Activated CD4-positive, alpha-beta T cell treated with anti-CD3 and anti-CD28 coated beads, Interleukin-2, Interleukin-6, amounts not matched to agents 100 ng/mL and 50 ng/mL, durations not matched to agents 16 hours and 8 hours (primary cell): ENCODE measurements around the gene TMEM14B.
A peak's percentile ranks its signal among the peaks of the same experiment; 100 is the strongest.
"Not testable (repeated sequence)": the region's sequence is repeated elsewhere in the genome, so short reads cannot be mapped to it uniquely, and the experiment has no call there.

Experiments
- DNase-seq: peaks from one replicate; pipeline ENCODE4 v3.0.0-alpha.2; 2020

TMEM14B gene

DNA sequence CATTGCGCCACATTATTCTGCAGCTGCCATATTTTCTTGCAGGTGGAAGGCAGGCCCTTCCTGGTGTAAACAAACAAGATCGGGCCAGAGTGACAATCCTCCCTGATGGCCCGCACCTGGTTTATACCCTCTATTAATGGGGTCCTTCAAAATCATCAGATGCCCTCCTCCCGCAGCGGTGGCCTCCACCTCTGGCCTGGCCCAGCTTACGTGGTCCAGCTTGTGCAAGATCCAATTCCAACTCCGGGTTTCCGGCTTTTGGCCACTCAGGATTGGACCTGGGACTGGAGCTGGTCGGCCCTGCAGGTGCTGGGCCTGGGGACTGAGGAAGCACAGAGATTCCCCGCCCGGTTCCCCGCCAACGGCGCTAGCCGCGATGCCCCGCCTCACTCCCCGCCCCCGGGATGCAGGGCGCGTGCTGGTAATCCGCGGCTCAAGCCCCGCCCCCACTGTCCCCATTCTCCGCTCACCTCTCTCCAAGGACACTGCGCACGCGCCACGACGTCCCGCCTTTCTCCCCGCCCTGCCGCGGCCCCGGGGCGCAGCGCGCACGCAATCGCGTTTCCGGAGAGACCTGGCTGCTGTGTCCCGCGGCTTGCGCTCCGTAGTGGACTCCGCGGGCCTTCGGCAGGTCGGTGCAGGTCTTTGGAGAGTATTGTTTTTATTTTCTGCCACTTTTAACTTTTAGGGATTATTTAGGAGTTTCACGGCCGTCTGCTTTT is at the start of gene TMEM14B:
Gene TMEM14B (plus strand): TSS at position 555 of the 722 bp plus-strand sequence. CDS start 1,441 bp downstream, outside the sequence.
- peak; percentile 99 for DNase-seq

DNA sequence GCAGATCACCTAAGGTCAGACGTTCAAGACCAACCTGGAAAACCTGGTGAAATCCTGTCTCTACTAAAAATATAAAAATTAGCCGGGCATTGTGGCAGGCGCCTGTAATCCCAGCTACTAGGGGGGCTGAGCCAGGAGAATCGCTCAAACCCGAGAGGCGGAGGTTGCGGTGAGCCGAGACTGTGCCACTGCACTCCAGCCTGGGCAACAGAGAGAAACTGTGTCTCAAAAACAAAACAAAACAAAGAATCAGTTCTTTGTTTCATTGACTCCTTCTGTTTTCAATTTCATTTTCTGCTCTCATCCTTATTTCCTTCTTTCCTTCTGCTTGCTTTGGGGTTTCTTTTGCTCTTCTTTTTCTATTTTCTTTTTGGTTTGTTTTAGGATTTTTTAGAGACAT is 33.6 kb upstream of the TMEM14B start:
- DNase-seq: no peak

DNA sequence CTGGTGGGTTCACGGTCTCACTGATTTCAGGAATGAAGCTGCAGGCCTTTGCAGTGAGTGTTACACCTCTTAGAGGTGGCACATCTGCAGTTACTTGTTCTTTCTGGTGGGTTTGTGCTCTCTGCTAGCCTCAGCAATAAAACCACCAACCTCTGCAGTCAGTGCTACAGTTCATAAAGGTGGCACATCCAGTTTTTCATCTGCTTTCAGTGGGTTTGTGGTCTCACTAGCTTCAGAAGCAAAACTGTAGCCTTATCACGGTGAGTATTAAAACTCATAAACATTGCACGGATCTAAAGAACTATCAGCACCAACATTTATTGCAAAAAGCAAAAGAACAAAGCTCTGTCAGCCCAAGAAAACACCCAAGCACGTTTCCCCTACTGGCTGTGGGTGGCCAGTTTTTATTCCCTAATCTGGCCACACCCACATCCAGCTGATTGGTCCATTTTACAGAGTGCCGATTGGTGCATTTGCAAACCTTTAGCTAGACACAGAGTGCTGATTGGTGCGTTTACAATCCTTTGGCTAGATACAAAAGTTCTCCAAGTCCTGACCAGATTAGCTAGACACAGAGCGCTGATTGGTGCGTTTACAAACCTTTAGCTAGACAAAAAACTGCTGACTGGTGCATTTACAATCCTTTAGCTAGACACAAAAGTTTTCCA is 28.2 kb upstream of the TMEM14B start:
- peak; percentile 57 for DNase-seq

DNA sequence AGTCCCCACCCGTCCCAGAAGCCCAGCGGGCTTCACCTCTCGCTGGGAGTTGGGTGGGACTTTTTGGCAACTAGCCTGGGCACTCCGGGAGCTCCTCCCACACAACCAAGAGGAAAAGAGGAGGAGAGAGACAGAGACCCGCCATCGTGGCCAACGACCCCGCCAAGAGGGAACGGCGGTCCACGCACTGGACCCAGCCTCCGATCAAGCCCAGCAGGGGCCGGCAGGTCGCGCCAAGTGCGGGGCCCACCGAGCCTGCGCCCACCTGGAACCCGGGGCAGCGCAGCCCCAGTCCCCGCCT is 27.7 kb upstream of the TMEM14B start:
- no peak for DNase-seq

DNA sequence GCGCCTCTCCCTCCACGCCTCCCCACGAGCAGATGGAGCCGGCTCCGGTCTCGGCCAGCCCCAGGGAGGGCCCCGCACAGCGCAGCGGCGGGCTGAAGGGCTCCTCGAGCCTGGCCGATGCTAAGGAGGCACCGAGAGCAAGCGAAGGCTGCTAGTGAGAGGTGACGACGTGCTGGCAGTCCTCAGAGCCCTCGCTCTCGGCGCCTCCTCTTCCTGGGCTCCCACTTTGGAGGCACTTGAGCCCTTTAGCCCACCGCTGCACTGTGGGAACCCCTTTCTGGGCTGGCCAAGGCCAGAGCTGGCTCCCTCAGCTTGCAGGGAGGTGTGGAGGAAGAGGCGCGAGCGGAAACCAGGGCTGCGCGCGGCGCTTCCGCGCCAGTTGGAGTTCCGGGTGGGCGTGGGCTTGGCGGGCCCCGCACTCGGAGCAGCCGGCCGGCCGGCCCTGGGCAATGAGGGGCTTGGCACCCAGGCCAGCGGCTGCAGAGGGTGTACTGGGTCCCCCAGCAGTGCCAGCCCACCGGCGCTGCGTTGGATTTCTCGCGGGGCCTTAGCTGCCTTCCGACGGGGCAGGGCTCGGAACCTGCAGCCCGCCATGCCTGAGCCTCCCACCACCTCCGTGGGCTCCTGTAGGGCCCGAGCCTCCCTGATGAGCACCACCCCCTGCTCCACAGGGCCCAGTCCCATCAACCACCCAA is 27.2 kb upstream of the TMEM14B start:
- DNase-seq: peak; percentile 74

DNA sequence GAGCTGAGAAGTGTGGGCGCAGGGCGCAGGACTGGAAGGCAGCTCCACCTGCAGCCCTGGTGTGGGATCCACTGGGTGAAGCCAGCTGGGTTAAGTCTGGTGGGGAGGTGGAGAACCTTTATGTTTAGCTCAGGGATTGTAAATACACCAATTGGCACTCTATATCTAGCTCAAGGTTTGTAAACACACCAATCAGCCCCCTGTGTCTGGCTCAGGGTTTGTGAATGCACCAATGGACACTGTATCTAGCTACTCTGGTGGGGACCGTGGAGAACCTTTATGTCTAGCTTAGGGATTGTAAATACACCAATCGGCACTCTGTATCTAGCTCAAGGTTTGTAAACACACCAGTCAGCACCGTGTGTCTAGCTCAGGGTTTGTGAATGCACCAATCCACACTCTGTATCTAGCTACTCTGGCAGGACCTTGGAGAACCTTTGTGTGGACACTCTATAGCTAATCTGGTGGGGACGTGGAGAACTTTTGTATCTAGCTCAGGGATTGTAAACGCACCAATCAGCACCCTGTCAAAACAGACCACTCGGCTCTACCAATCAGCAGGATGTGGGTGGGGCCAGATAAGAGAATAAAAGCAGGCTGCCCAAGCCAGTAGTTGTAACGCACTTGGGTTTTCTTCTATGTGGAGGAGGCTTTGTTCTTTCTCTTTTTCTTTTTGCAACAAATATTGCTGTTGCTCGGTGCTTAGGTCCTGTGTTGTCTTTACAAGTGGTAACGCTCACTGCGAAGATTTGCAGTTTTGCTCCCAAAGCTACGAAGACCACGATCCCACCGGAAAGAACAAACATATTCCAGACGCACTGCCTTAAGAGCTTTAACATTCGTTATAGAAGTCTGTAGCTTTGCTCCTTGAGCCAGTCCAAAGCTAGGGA is 26.4 kb upstream of the TMEM14B start:
- peak; percentile 44 for DNase-seq

DNA sequence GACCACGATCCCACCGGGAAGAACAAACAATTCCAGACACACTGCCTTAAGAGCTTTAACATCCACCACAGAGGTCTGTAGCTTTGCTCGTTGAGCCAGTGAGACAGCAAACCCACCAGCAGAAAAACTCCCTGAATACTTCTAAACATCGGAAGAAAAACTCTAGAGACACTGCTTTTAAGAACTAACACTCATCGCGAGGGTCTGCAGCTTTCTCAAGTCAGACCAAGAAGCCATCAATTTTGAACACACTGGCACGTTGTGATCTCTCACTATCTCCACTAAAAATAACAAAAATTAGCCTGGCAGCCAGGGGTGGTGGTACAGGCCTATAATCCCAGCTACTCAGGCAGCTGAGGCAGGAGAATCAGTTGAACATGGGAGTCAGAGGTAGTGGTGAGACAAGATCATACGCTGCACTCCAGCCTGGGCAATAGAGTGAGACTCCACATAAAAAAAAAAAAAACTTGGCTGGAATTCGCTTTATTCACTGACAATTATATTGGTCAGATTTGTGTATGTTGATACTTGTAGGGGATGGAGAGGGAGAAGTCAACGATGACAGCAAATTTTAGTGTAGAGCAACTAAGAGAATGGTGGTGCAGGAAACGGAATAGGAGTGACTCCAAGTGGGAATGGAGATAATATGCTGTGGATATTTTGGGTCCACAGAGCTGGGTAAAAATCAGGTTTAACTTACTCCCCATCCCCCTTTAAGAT is 25.6 kb upstream of the TMEM14B start:
- peak; percentile 9 for DNase-seq

DNA sequence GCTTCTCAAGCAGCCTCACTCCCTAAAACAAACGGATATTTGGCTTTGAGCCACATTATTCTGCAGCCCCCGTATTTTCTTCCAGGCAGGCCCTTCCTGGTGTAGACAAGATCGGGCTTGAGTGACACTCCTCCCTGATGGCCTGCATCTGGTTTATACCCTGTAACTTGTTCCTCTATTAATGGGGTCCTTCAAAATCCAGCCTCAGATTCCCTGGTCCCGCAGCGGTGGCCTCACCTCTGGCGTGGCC is 25.1 kb upstream of the TMEM14B start:
- no peak for DNase-seq

DNA sequence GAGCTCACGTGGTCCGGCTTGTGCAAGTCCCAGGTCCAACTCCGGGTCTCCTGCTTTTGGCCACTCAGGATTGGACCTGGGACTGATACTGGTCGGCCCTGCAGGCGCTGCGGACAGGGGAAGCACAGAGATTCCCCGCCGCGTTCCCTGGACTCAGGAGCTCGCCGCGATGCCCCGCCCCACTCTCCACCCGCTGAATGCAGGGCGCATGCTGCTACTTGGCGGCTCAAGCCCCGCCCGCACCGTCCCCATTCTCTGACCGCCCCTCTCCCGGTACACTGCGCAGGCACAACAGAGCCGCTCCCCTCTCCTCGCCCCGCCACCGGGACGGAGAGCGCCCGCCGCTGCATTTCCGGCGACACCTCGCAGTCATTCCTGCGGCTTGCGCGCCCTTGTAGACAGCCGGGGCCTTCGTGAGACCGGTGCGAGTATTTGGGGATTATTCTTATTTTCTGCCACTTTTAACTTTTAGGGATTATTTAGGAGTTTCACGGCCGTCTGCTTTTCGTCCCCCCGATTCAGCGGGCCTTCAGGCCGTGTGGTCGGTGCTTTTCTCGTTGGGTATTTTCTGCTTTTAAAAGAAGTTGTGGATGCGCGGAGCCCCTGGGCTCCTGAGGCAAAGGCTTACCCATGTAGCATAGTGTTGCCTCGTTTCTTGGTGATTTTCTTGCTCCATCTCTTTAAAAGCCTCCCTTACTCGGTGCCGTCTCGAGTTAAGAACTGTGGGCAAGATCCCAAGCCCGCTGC is 24.6 kb upstream of the TMEM14B start, which contains the start of gene TMEM14C:
Gene TMEM14C (plus strand): TSS at position 251 of the 747 bp plus-strand sequence. CDS start 1,544 bp downstream, outside the sequence.
- peak; percentile 93 for DNase-seq

DNA sequence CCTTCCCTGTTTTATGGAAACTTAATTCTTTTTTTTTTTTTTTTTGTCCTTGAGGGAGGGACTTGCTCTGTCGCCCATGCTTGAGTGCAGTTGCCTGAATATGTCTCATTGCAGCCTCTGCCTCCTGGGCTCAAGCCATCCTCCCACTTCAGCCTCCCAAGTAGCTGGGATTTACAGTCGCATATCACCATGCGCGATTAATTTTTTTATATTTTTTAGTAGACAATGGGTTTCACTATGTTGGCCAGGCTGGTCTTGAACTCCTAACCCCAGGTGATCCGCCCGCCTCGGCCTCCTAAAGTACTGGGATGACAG is 24.1 kb upstream of the TMEM14B start:
- DNase-seq: no peak

DNA sequence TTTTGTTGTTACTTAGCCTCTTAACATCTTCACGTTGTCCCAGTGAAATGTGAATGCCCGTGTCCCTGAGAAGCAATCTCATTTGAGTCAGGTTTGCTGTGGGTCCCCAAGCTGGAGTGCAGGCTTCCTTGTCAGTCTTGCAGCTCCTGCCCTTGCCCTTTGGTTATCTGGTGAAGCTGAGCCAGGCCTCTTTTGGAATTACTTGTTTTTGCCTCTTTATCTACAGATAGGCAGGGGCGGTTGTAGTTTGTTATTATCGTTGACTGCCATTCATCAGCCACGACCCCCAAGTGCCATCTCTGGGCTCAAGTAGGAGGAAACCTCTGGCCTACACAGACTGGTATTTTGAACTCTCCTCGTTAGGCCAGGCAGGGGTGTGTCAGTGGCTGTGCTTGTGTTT is 22.6 kb upstream of the TMEM14B start:
- no peak for DNase-seq

DNA sequence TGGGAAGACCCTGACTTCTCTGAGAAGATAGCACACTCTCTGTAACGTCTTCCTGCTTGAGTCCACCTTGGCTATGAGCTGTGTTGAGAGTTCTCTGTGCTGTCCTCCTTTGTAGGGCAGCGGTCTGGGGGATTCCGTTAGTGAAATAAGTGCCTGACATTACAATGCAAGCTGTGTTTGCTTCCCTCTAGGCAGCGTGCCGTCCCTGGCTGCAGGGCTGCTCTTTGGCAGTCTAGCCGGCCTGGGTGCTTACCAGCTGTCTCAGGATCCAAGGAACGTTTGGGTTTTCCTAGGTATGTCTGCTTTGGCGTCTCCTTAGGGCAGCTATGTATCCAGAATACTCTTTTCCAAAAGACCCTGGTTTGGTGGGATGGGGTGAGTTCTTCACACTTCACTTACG is 21.9 kb upstream of the TMEM14B start:
- no peak for DNase-seq

DNA sequence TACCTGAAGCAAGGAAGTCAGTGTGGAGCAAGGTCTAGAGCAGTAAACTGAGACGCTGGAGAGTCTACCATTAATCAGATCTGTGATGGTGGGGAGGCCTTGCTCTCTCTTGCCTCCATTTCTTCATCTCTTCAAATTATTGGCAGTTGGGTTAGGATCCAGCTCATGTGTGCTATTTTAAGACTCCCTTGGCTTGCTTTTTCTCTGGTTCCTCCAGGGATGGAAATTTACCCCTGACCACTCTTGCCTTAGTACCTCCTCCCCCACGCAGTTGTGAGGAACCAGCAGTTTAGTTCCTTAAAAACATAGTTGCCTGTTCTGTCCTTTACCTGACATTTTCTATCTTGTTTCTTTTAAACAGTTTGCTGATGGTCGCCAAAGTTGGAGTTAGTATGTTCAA is 17.4 kb upstream of the TMEM14B start:
- DNase-seq: no peak

DNA sequence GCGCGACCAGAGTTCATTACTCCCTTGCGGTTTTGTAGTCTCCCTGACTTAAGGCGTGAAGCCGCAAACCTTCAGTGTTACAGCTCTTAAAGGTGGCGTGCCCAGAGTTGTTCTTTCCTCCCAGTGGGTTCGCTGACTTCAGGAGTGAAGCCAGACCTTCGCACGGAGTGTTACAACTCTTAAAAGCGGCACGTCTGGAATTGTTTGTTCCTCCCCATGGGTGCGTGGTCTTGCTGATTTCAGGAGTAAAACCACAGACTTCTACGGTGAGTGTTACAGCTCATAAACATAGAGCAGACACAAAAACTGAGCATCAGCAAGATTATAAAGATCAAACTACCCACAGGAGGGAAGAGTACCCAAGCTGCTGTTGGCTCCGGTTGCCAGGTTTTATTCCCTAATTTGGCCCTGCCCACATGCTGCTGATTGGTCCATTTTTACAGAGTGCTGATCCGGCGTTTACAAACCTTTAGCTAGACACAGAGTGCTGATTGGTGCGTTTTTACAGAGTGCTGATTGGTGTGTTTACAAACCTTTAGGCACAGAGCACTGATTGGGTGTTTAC is 14.4 kb upstream of the TMEM14B start:
- DNase-seq: no peak

DNA sequence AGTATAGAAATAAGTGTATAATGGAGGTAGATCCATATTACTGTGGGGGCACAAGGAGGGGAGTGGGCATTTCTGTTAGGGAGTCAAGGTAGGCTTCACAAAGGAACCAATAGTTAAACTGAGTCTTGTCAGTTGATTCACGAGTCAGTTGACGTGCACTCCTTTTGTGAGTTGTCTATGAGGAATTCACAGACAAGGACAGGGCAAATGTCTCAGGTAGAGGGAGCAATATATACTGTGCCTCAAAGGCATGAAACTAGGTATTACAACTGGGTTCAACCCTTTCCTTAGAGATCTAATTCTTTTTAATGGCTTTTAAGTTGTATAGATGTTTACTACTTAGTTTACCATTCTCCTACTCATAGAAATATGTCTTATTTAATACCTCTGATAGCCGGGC is 13.7 kb upstream of the TMEM14B start:
- no peak for DNase-seq

DNA sequence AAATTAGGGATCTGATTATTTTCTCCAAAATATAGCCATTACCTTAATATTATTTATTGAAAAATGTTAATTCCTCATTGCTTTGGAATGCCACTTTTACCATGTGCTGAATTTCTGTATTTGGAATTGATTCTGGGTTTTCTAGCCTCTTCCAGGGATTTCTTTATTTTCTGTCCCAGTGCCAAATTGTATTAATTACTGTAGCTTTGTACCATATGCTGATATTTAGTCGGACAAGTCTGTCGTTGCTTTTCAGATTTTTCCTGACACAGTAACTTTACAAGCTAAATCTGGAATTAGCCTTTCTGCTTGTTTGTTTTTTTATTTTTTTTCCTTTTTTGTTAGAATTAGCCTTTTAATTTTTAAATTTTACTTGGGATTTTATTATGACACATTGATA is 10.9 kb upstream of the TMEM14B start:
- DNase-seq: no peak

DNA sequence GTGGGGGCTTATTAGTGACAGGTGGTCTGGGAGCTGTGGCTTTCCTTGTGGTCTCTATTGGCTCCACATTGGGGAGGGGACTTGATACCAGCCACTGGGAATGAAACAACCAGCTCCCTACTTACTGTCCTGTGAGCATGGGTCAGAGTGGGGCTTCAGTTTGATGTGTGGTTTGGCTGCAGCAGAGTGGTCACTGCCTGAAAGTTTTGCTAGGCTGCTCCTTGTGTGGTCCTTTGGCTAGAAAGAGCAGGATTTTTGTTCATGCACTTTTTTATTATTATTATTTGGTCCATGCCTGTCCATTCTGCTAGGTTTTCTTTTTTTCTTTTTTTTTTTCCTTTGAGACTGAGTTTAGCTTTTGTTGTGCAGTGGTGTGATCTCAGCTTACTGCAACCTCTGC is 7.5 kb upstream of the TMEM14B start:
- no peak for DNase-seq

DNA sequence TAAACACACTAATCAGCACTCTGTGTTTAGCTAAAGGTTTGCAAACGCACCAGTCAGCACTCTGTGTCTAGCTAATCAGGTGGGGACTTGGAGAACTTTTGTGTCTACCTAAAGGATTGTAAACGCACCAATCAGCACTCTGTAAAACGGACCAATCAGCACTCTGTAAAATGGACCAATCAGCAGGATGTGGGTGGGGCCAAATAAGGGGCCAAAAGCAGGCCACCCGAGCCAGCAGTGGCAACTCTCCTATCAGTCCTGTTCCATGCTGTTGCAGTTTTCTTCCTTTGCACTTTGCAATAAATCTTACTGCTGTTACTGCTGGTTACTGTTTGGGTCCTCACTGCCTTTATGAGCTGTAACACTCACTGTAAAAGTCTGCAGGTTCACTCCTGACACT is 6.0 kb upstream of the TMEM14B start:
- DNase-seq: not testable (repeated sequence)

DNA sequence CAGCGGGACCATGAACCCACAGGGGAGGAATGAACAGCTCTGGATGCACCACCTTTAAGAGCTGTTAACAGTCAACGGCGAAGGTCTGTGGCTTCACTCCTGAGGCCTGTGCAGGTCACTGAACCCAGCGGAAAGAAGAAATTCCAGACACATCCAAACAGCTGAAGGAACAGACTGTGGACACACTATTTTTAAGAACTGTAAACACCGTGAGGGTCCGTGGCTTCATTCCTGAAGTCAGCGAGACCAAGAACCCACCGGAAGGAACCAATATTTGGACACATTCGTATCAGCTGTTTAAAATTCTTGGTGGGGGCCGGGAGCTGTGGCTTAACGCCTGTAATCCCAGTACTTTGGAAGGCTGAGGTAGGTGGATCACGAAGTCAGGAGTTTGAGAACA is 5.4 kb upstream of the TMEM14B start:
- DNase-seq: no peak

DNA sequence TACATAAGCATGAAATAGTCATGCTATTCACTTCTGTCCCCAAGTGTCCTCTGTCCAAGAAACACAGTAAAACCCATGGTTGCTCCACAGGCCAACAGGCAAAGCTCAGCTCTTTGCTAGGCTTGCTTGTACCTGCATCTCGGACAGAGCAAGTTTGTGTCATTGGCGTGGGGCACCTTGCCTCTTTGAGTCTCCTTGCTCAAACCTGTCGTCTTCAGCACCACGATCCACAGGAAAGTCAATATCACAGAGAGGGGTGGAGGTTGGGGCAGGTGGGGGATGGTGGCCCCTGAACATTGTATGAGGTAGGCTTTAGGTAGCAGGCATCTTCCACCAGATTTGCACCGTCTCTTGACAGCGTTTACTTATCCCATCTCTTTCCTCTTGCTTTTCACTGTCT is 4.1 kb upstream of the TMEM14B start:
- no peak for DNase-seq

DNA sequence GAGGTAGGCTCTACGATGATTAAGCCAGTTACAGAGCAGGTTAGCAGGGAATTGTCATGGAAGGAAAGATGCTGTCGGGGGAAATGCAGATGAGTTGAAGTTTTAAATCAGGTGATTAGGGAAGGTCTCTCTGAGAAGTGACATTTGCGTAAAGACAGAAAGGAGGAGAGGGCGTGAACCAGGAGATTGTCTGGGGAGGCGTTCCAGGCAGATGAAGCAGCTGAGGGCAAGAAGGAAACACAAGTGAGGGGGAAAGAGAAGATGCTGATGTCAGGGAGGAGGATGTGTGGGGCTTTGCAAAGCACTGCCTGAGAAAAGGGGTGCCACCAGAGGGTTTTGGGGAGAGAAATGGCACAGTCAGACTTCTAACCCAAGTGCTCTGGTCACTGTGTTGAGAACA is 2.5 kb upstream of the TMEM14B start:
- no peak for DNase-seq

DNA sequence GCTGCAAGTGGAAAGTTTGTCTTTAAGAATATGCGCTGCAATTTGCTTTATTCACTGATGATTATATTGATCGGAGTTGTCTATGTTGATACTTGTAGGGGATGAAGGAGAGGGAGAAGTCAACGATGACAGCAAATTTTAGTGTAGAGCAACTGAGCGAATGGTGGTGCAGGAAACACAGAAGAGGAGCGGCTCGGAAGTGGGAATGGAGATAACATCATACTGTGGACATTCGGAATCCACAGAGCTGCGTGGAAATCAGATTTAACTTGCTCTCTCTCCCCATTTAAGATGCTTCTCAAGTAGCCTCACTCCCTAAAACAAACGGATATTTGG is 722 bp upstream of the TMEM14B start:
- peak; percentile 13 for DNase-seq
